ENCODE results near the gene DNAH11.
"Not testable (repeated sequence)": the region's sequence is repeated elsewhere in the genome, so short reads cannot be mapped to it uniquely, and the experiment has no call there.

The DNAH11 gene

DNA sequence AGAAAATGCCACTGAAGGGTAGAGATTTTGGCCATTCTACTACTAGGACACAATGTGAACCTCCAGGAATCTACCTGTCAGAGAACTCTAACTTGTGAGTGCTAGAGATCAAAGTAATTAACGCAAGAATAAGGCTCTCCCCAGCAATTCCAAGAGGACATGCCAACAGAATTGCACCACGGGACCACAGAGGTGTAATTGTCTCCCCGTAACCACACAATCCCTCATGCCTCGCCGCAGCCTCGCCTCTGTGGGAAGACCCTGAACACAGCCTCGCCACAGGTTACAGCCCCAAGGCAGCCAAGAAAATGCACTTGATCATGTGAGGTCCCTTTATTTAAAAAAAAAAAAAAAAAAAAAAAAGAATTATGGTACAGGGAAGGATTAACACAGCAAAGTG lies 373.3 kb downstream of the DNAH11 start:
- no peaks in the 10 kb centered on the region for H3K27me3 ChIP-seq (ENCODE audit: control insufficient read depth, insufficient read depth, low read length)
- H3K9me3 ChIP-seq (replicated peaks; ENCODE audit: low read length) = no peaks in the 10 kb centered on the region
- H3K4me1 ChIP-seq (ENCODE audit: control insufficient read depth, insufficient read depth, low read length) = peaks cover 17% of the 10 kb centered on the region
- no peak overlapping the region for H3K4me3 ChIP-seq (ENCODE audit: low read length)
- H3K9ac ChIP-seq (ENCODE audit: low read depth, low read length) = no peak overlapping the region
- H3K4me2 ChIP-seq (ENCODE audit: low read length) = no peak overlapping the region
- H3K36me3 ChIP-seq (ENCODE audit: insufficient read depth, low read length) = peaks cover 26% of the 10 kb centered on the region

GRCh38 chr7:21916629-21917028 lies 373.8 kb downstream of the DNAH11 start:
- peaks cover 14% of the 10 kb centered on the region for H3K4me1 ChIP-seq (ENCODE audit: control insufficient read depth, insufficient read depth, low read length)
- peaks cover 26% of the 10 kb centered on the region for H3K36me3 ChIP-seq (ENCODE audit: insufficient read depth, low read length)
- H3K4me2 ChIP-seq (ENCODE audit: low read length) = no peak overlapping the region

GRCh38 chr7:21918216-21918615 lies 375.4 kb downstream of the DNAH11 start:
- no peaks in the 10 kb centered on the region for H3K4me1 ChIP-seq (ENCODE audit: control insufficient read depth, insufficient read depth, low read length)
- peaks cover 22% of the 10 kb centered on the region for H3K36me3 ChIP-seq (ENCODE audit: insufficient read depth, low read length)
- H3K4me3 ChIP-seq (ENCODE audit: low read length) = no peak overlapping the region
- H3K27me3 ChIP-seq (ENCODE audit: control insufficient read depth, insufficient read depth, low read length) = no peaks in the 10 kb centered on the region
- H3K4me2 ChIP-seq (ENCODE audit: low read length) = no peak overlapping the region
- H3K9me3 ChIP-seq (replicated peaks; ENCODE audit: low read length) = no peaks in the 10 kb centered on the region
- H3K9ac ChIP-seq (ENCODE audit: low read depth, low read length) = no peak overlapping the region

More at GRCh38 chr7:21916629-21917028, 373.8 kb downstream of the DNAH11 start:
- Histone ChIP-seq H3K27me3 (ENCODE audit: control insufficient read depth, insufficient read depth, low read length) (no peaks in the 10 kb centered on the region), H3K9me3 (replicated peaks; ENCODE audit: low read length) (no peaks in the 10 kb centered on the region), H3K4me3 (ENCODE audit: low read length) (no peak overlapping the region), H3K9ac (ENCODE audit: low read depth, low read length) (no peak overlapping the region)

DNA sequence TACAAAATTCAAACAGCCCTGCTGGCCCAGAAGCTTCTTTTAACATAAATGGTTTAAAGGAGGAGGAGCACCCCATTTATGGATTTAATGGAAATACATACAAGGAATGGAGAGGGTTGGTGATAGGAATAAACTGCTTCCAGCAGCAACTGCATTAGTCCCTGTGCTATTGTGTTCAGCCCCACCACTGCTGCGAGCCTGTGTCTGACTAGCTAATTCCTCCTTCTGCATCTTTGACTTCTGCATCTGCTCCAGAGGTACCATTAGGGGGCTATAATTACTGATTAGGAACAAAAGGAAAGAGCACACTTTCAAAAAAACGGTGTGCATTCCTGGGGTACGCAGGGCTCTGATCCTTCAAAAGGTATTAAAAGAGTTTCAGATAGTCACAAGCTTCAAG lies 378.1 kb downstream of the DNAH11 start:
- Histone ChIP-seq H3K27me3 (ENCODE audit: control insufficient read depth, insufficient read depth, low read length) (no peaks in the 10 kb centered on the region), H3K4me1 (ENCODE audit: control insufficient read depth, insufficient read depth, low read length) (peaks cover 5% of the 10 kb centered on the region), H3K9ac (ENCODE audit: low read depth, low read length) (no peak overlapping the region), H3K9me3 (replicated peaks; ENCODE audit: low read length) (no peaks in the 10 kb centered on the region), H3K4me3 (ENCODE audit: low read length) (no peak overlapping the region), H3K36me3 (ENCODE audit: insufficient read depth, low read length) (peaks cover 2% of the 10 kb centered on the region), H3K4me2 (ENCODE audit: low read length) (no peak overlapping the region)

- H3K4me3 ChIP-seq (ENCODE audit: low read length) = no peak overlapping the region
- peaks cover 5% of the 10 kb centered on the region for H3K4me1 ChIP-seq (ENCODE audit: control insufficient read depth, insufficient read depth, low read length)
- no peaks in the 10 kb centered on the region for H3K9me3 ChIP-seq (replicated peaks; ENCODE audit: low read length)
- H3K4me2 ChIP-seq (ENCODE audit: low read length) = no peak overlapping the region
- no peaks in the 10 kb centered on the region for H3K36me3 ChIP-seq (ENCODE audit: insufficient read depth, low read length)
- no peaks in the 10 kb centered on the region for H3K27me3 ChIP-seq (ENCODE audit: control insufficient read depth, insufficient read depth, low read length)
- no peak overlapping the region for H3K9ac ChIP-seq (ENCODE audit: low read depth, low read length)
Measured at GRCh38 chr7:21922605-21923004, 379.8 kb downstream of the DNAH11 start.

- Histone ChIP-seq H3K27me3 (ENCODE audit: control insufficient read depth, insufficient read depth, low read length) (no peaks in the 10 kb centered on the region), H3K4me1 (ENCODE audit: control insufficient read depth, insufficient read depth, low read length) (peaks cover 5% of the 10 kb centered on the region), H3K36me3 (ENCODE audit: insufficient read depth, low read length) (no peaks in the 10 kb centered on the region), H3K4me2 (ENCODE audit: low read length) (no peak overlapping the region), H3K9me3 (replicated peaks; ENCODE audit: low read length) (no peaks in the 10 kb centered on the region), H3K4me3 (ENCODE audit: low read length) (no peak overlapping the region), H3K9ac (ENCODE audit: low read depth, low read length) (no peak overlapping the region)
Measured at GRCh38 chr7:21923658-21924057, 380.8 kb downstream of the DNAH11 start.

DNA sequence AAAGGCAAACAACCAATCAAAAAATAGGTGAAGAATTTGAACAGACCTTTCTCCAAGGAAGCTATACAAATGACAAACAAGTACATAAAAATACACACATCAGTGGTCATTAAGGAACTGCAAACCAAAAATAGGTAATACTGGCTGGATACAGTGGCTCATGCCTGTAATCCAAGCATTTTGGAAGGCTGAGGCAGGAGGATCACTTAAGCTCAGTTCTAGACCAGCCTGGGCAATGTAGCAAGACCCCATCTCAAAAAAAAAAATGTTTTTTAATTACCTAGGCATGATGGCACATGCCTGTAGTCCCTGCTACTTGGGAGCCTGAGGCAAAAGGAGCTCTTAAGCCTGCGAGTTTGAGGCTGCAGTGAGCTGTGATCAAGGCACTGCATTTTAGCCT lies 383.6 kb downstream of the DNAH11 start:
- Histone ChIP-seq H3K9me3 (replicated peaks; ENCODE audit: low read length) (no peaks in the 10 kb centered on the region), H3K27me3 (ENCODE audit: control insufficient read depth, insufficient read depth, low read length) (no peaks in the 10 kb centered on the region), H3K9ac (ENCODE audit: low read depth, low read length) (no peak overlapping the region), H3K4me2 (ENCODE audit: low read length) (no peak overlapping the region), H3K4me3 (ENCODE audit: low read length) (no peak overlapping the region), H3K4me1 (ENCODE audit: control insufficient read depth, insufficient read depth, low read length) (peaks cover 5% of the 10 kb centered on the region), H3K36me3 (ENCODE audit: insufficient read depth, low read length) (no peaks in the 10 kb centered on the region)

DNA sequence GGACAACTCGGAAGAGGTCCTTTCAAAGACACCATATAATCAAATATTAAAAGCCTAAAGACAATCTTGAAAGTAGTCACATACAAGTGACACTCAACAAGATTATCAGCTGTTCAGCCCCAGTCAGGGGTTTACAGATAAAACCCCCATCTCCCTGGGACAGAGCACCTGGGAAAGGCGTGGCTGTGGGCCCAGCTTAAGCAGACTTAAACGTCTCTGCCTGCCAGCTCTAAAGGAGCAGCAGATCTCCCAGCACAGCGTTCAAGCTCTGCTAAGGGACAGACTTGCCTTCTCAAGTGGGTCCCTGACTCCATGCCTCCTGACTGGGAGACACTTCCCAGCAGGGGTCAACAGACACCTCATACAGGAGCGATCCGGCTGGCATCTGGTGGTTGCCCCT lies 384.9 kb downstream of the DNAH11 start:
- H3K4me2 ChIP-seq (ENCODE audit: low read length) = no peak overlapping the region
- no peaks in the 10 kb centered on the region for H3K9me3 ChIP-seq (replicated peaks; ENCODE audit: low read length)
- H3K36me3 ChIP-seq (ENCODE audit: insufficient read depth, low read length) = no peaks in the 10 kb centered on the region
- no peaks in the 10 kb centered on the region for H3K27me3 ChIP-seq (ENCODE audit: control insufficient read depth, insufficient read depth, low read length)
- H3K4me1 ChIP-seq (ENCODE audit: control insufficient read depth, insufficient read depth, low read length) = peaks cover 5% of the 10 kb centered on the region
- H3K9ac ChIP-seq (ENCODE audit: low read depth, low read length) = no peak overlapping the region
- no peak overlapping the region for H3K4me3 ChIP-seq (ENCODE audit: low read length)

DNA sequence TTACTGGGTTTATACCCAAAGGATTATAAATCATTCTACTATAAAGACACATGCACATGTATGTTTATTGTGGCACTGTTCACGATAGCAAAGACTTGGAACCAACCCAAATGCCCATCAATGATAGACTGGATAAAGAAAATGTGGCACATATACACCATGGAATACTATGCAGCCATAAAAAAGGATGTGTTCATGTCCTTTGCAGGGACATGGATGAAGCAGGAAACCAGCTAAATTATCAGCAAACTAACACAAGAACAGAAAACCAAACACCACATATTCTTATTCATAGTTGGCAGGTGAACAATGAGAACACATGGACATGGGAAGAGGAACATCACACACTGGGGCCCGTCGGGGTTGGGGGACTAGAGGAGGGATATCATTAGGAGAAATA lies 390.5 kb downstream of the DNAH11 start:
- not testable (repeated sequence) for H3K36me3 ChIP-seq (ENCODE audit: insufficient read depth, low read length); H3K27me3 ChIP-seq (ENCODE audit: control insufficient read depth, insufficient read depth, low read length); H3K9me3 ChIP-seq (replicated peaks; ENCODE audit: low read length); H3K4me2 ChIP-seq (ENCODE audit: low read length); H3K4me3 ChIP-seq (ENCODE audit: low read length); H3K9ac ChIP-seq (ENCODE audit: low read depth, low read length); H3K4me1 ChIP-seq (ENCODE audit: control insufficient read depth, insufficient read depth, low read length)

DNA sequence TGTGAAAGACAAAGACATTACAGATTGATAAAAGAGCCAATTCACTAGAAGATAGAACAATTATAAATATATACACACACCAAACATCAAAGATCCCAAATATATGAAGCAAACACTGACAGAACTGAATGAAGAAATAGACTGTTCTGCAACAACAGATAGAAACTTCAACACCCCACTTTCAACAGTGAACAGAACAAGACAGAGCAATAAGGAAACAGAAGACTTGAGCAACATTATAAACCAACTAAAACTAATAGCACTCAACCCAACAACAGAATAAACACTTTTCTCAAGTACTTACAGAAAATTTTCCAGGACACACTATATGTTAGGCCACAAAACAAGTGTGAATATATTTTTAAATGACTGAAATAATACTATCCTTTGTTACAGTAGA lies 392.0 kb downstream of the DNAH11 start:
- H3K9me3 ChIP-seq (replicated peaks; ENCODE audit: low read length) = no peaks in the 10 kb centered on the region
- peaks cover 5% of the 10 kb centered on the region for H3K36me3 ChIP-seq (ENCODE audit: insufficient read depth, low read length)
- H3K4me1 ChIP-seq (ENCODE audit: control insufficient read depth, insufficient read depth, low read length) = peaks cover 9% of the 10 kb centered on the region
- no peak overlapping the region for H3K9ac ChIP-seq (ENCODE audit: low read depth, low read length)
- H3K4me3 ChIP-seq (ENCODE audit: low read length) = no peak overlapping the region
- H3K27me3 ChIP-seq (ENCODE audit: control insufficient read depth, insufficient read depth, low read length) = no peaks in the 10 kb centered on the region
- no peak overlapping the region for H3K4me2 ChIP-seq (ENCODE audit: low read length)

- H3K27me3 ChIP-seq (ENCODE audit: control insufficient read depth, insufficient read depth, low read length) = no peaks in the 10 kb centered on the region
- no peak overlapping the region for H3K4me2 ChIP-seq (ENCODE audit: low read length)
- H3K4me1 ChIP-seq (ENCODE audit: control insufficient read depth, insufficient read depth, low read length) = peaks cover 29% of the 10 kb centered on the region
- no peaks in the 10 kb centered on the region for H3K9me3 ChIP-seq (replicated peaks; ENCODE audit: low read length)
- no peak overlapping the region for H3K9ac ChIP-seq (ENCODE audit: low read depth, low read length)
- H3K4me3 ChIP-seq (ENCODE audit: low read length) = no peak overlapping the region
- peaks cover 5% of the 10 kb centered on the region for H3K36me3 ChIP-seq (ENCODE audit: insufficient read depth, low read length)
Measured at GRCh38 chr7:21938463-21938862, 395.6 kb downstream of the DNAH11 start.

GRCh38 chr7:21939136-21939857 lies 396.5 kb downstream of the DNAH11 start:
- no peaks in the 10 kb centered on the region for H3K9me3 ChIP-seq (replicated peaks; ENCODE audit: low read length)
- H3K4me2 ChIP-seq (ENCODE audit: low read length) = no peak overlapping the region
- H3K4me1 ChIP-seq (ENCODE audit: control insufficient read depth, insufficient read depth, low read length) = peaks cover 35% of the 10 kb centered on the region
- no peak overlapping the region for H3K4me3 ChIP-seq (ENCODE audit: low read length)
- H3K36me3 ChIP-seq (ENCODE audit: insufficient read depth, low read length) = peaks cover 5% of the 10 kb centered on the region
- H3K9ac ChIP-seq (ENCODE audit: low read depth, low read length) = no peak overlapping the region
- H3K27me3 ChIP-seq (ENCODE audit: control insufficient read depth, insufficient read depth, low read length) = no peaks in the 10 kb centered on the region
